GM18858 (cell line): ENCODE results near the gene GFOD1.
"Not testable (repeated sequence)": the region's sequence is repeated elsewhere in the genome, so short reads cannot be mapped to it uniquely, and the experiment has no call there.

Source experiments
- ATAC-seq: cut with Tn5 transposase; IDR thresholded peaks from one replicate; pipeline ENCODE4 v1.9.1; 2021; ENCODE audit not compliant: unreplicated experiment

Gene GFOD1

DNA sequence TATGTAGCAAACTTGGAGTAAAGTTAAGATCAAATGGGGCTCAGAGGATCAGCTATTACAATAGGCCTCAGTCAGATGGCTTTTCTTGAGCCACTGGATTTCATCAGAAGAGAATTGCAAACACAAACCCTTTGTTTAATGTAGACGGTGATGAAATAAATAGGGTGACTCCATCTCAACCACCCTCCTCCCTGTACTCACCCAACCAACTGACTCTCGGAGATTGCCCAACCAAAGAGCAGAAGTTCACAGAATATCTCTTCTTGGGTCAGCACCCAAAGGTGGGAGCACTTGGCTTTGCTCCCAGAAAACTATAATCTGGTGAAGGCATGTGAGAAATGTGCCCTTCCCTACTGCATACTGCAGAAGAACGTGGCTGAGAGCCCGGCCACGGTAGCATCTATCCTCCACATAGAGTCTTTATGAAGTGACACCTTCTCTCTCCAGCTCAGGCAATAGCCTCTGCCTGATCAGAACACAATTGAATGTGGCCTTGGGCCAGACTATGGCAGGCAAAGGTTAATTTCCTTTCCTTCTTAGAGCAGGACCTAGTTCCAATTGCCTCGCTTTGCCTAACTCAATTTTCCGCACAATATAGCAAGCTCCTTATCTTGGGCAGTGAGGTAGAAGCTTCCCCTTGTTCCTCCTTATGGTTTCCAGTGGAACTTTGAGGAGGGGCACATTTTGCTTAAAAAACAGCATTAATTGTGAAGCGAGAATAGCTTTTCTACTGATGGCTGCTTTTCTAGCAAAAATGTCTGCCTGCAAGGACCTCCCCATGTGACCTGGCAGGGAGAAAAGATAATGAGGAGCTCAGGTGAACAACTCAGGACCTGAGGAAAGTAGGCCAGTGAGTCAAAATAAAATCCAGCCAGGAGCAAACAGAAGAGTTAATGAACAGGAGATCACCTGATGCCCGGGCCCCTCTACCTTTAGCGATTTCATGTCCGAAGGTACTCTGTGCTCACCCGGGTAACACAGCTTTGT lies 79.4 kb downstream of the GFOD1 start:
- no peak for ATAC-seq

GRCh38 chr6:13407368-13407708 lies 80.1 kb downstream of the GFOD1 start:
- ATAC-seq = no peak

GRCh38 chr6:13406781-13407180 lies 80.6 kb downstream of the GFOD1 start:
- no peak for ATAC-seq

- ATAC-seq = no peak
Measured at GRCh38 chr6:13405961-13406477, 81.4 kb downstream of the GFOD1 start.

DNA sequence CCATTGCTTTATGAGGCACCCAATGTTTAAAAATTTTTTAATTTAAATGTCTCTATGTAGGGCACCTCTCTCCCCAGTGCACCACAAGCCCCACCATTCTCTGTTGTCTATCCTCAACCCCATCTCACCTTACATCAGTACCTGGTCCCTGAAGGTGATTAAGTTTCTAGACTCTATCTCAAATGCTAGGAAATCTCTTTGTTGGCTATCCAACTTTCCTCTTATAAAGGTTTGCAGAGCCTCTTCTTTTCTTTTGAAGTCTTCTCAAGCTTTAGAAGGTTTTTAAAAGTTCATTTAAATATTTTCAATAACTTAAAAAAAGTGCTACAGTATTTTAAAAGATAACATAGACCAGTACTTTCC lies 82.5 kb downstream of the GFOD1 start:
- ATAC-seq = no peak

DNA sequence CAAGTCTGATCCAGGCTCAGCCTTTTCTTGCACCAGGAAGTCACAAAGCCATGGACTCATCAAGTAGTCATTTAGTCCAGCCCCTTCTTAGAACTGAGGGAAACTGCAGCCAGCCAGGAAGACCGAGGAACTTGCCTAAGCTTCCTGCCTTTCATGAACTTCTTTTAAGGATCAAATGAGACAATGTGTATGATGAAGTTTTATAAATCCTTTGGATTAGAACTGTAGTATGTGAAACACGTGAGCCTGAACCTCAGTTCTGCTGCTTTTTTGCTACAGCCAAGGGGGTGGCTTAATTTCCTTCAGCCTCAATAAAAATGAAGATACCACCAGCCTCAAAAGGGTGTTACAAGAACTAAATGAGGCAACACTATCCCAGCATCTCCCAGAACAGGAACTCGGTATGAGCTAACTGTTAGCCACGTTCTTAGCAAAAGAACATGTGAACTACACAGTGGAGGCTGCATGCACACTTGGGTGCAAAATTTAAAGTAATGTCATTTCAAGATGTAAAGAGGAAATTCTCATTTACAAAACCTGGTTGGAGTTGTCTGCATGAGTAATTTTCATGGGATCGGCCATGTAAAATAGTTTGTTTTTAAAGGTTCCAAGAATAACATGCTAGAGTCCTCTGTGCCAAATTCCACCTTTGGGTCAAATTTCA lies 83.0 kb downstream of the GFOD1 start:
- ATAC-seq = no peak

GRCh38 chr6:13402711-13403110 lies 84.7 kb downstream of the GFOD1 start:
- no peak for ATAC-seq

- ATAC-seq = no peak
Measured at GRCh38 chr6:13400772-13401171, 86.6 kb downstream of the GFOD1 start.

- ATAC-seq = no peak
Measured at GRCh38 chr6:13398421-13398994, 88.9 kb downstream of the GFOD1 start.

- ATAC-seq = no peak
Measured at GRCh38 chr6:13398069-13398381, 89.4 kb downstream of the GFOD1 start.

GRCh38 chr6:13397359-13398068 lies 89.9 kb downstream of the GFOD1 start:
- ATAC-seq = peak; percentile 64

GRCh38 chr6:13396241-13396792 lies 91.1 kb downstream of the GFOD1 start:
- no peak for ATAC-seq

DNA sequence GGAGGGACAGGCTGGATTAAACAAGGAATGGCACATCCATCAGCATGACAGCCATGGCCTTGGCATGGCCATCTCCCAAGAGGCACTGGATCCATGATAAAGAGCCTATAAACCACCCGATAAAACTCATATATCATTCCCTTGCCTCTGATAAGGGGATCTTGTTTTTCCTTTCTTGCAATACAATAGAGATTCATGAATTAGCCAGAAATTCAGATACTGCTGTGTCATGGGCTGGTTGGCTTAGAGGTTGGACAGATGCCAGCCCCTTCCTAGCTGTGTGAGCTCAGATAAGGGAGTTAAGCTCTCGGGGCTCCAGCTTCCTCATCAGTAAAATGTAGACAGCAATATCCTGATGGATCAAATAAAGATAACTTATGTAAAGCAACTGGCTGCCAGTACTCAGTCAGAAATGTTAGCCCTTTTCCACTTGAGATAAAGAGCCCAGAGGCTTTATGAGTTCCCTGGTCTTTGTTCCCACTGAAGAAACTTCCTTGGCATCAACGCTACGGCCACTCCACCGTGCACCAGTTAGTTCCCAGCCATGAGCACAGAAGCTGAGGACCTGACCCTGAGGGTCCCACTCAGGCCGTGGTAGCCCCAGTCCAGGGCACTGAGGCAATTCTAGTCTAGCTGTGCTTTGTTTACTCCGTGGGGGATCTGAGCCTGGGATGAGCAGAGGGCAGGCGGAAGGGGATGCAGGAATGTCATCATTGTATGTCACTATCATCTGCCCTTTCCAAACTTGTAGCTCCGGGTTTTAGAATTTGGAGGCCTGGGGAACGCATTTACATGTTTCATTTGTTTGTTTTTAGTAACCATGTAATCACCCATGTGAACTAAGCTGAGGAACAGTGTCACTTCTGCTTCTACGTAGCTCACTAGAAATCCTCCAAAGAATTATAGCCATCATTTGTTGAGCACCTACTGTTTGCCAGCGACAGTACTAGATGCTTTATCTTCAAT lies 91.8 kb downstream of the GFOD1 start:
- no peak for ATAC-seq

- no peak for ATAC-seq
Measured at GRCh38 chr6:13392462-13392861, 94.9 kb downstream of the GFOD1 start.

DNA sequence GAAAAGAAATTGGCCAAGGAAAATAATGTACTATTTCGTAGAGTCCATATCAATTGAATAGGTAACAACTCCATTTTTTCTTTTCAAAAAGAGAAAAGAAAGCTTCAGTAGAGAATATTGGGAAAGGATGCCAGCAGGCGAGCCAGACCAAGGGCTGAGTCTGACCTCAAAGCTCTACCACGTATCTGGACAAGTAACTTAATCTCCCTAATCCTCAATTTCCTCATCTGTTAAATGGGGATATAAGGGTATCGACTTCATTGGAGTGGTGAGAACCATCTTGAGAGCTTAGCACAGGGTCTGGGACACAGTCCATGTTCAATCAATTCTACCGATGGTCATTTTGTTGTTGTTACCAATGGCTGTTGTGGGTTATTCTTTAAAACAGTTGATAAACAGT lies 95.9 kb downstream of the GFOD1 start:
- no peak for ATAC-seq

DNA sequence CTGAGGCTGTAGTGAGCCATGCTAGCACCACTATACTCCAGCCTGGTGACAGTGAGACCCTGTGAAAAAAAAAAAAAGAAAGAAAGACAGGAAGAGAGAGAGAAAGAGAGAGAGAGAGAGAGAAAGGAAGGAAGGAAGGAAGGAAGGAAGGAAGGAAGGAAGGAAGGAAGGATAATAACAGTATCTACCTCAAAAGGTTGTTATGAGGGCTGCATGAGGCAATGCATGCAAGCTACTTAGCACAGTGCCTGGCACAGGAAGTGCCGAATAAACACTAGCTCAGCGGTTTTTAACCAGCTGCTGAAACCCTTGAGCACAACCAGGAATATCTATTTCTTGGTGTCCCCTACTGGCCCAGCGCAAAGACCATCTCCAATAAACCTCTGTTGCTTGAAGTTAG lies 96.7 kb downstream of the GFOD1 start:
- no peak for ATAC-seq

DNA sequence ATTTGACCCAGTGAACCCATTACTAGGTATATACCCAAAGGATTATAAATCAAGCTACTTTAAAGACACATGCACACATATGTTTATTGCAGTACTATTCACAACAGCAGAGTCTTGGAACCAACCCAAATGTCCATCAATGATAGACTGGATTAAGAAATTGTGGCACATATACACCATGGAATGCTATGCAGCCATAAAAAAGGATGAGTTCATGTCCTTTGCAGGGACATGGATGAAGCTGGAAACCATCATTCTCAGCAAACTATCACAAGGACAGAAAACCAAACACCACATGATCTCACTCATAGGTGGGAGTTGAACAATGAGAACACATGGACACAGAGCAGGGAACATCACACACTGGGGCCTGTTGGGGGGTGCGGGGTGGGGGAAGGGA lies 98.2 kb downstream of the GFOD1 start:
- ATAC-seq = not testable (repeated sequence)

DNA sequence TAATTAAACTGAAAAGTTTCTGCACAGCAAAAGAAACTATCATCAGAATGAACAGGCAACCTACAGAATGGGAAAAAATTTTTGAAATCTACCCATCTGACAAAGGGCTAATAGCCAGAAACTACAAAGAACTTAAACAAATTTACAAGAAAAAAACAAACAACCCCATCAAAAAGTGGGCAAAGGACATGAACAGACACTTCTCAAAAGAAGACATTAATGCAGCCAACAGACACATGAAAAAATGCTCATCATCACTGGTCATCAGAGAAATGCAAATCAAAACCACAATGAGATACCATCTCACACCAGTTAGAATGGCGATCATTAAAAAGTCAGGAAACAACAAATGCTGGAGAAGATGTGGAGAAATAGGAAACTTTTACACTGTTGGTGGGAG lies 98.6 kb downstream of the GFOD1 start:
- ATAC-seq = not testable (repeated sequence)

DNA sequence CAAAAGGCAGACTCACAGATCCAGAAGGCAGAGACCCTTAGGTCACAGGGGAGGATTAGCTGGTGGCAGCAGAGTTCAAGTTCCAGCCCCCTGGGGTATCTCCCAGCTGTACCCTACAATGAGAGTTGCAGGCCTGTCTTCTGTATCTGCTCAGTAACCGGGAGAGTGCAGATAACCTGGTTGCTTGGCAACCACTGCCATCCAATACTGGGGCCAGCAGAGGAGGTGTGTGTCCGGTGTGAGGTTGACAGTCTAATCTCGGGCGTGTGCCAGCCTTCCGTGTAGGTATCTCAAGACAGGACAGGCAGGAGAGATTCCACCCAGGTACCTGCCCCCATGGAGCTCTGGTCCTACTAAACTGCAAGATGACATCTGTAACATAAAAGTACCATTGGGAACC lies 102.4 kb downstream of the GFOD1 start:
- ATAC-seq = no peak

DNA sequence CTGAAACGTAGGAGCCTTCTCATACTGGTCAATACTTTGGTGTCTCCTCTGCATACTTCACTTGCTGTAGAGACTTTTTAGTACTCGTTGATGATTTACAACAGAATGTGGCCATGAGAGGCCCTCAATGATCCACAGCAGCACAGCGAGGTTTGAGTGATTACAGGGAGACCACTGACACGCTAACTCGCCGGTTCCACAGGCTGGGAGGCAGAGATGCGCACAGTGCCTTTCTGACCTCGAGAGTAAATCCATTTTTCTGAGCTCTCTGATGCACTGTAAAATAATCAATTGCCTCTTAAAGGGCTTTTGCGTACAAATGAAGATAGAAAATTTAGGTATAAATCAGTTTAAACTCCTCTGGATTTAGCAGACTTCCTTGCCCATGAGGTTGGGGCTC lies 102.9 kb downstream of the GFOD1 start:
- no peak for ATAC-seq
